Measurements from ENCODE around the gene PPP1R1B. TPM values are rescaled to one million over a fixed set of nuclear protein-coding genes. Genes with fewer than 3 reads are reported as not detected.

PPP1R1B gene
- total RNA-seq, 2 experiments from 2014 or later: not detected

DNA sequence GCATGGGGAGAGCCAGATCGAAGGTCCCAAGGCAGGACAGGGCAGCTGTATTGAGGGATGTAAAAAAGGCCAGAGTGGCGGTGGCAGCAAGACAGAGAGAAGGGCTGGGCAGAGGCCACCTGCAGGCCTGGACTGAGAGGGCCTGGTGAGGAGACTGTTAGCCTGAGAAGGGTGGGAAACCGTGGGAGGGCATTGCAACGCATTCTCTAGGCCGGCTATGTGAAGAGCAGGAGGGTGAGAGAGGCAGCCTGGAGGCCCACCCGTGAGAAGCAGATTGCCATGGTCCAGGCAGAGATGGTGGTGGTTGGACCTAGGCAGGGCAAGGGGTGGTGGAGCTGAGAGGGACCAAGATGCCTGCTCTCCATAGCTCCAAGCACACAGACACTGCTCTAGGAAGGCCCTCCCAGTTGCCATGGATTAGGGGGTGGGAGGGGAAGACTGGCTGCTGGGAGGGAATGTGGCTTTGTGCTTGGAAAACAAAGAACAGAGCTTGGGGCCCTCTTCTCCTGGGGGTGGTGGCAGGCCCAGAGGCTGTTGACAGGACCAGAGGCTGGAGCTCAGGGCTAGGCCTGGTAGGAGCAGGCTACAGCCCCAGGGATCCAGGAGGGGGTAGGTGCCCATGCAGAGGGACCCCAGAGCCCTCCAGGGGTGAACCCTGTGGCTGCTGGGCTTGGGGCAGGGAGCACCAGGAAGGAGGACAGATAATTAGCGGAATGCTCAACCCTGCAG is 26.0 kb downstream of the PPP1R1B start:
- DNase-seq: no peak
- no peak overlapping the region for H3K4me3 Mint-ChIP-seq
- peaks cover 3% of the 10 kb centered on the region for H3K36me3 Mint-ChIP-seq
- no peaks in the 10 kb centered on the region for H3K27me3 Mint-ChIP-seq
- peaks cover 8% of the 10 kb centered on the region for H3K4me1 Mint-ChIP-seq (ENCODE audit: low read depth)
- intact Hi-C loops (cut with micrococcal nuclease): no loop called here
- CTCF ChIA-PET: interaction anchor here (0.9 to 7.4 kb wide), 13 partner anchors 10 to 375 kb away, joined by 3 to 117 read pairs (median 10); partner anchors contain the start of genes MIEN1, STARD3 and TCAP
- no peak overlapping the region for H3K27ac Mint-ChIP-seq
- H3K9me3 Mint-ChIP-seq: no peaks in the 10 kb centered on the region
- POLR2A ChIA-PET: no interaction called here

DNA sequence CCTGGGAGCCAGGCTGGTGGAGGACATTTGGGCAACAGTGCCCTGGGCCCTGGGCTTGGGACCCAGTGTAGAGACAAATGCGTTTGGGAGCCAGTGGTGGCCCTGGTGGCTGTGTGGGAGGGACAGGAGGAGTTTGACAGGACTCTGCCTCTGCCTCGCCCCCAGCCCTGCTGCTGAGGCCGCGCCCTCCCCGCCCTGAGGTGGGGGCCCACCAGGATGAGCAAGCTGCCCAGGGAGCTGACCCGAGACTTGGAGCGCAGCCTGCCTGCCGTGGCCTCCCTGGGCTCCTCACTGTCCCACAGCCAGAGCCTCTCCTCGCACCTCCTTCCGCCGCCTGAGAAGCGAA is 26.5 kb downstream of the PPP1R1B start:
- H3K27ac Mint-ChIP-seq: no peak overlapping the region
- peaks cover 3% of the 10 kb centered on the region for H3K36me3 Mint-ChIP-seq
- ChIA-PET POLR2A (interaction anchor here (0.6 to 1.1 kb wide), 2 partner anchors 15 to 49 kb away, joined by 3 read pairs; partner anchors contain the start of gene PNMT), CTCF (interaction anchor here (0.7 to 7.4 kb wide), 40 partner anchors 9 to 423 kb away, joined by 3 to 117 read pairs (median 5); partner anchors contain the start of genes ERBB2, IKZF3, MIEN1 and PGAP3)
- H3K9me3 Mint-ChIP-seq: no peaks in the 10 kb centered on the region
- no peak for DNase-seq
- no peaks in the 10 kb centered on the region for H3K27me3 Mint-ChIP-seq
- peaks cover 8% of the 10 kb centered on the region for H3K4me1 Mint-ChIP-seq (ENCODE audit: low read depth)
- no peak overlapping the region for H3K4me3 Mint-ChIP-seq
- intact Hi-C loops (cut with micrococcal nuclease): no loop called here

DNA sequence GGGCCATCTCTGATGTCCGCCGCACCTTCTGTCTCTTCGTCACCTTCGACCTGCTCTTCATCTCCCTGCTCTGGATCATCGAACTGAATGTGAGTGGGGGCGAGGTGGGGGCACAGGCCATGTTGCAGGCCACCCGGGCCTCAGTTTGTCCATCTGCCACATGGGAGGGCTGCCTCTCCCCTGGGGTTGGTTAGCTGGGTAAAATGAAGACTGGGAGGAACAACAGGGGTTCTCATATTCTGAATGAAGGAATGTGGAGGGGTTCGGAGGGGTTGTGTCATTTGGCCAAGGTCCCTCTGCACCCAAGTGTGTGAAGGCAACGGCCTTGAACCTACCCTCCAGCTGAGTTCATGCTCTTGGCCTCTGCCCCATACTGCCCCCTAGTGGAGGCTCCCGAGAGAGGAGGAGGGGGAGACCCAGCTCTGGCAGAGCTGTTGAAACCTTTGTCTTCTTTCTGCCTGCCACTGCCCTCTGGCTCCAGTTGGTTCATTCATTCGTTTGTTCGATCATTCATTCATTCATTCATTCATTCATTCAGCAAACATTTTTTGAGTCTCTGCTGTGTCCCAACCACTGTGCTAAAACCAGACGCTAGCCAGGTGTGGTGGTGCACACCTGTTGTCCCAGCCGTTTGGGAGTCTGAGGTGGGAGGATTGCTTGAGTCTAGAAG is 27.0 kb downstream of the PPP1R1B start:
- ChIA-PET CTCF (interaction anchor here (0.6 to 7.4 kb wide), 46 partner anchors 9 to 638 kb away, joined by 3 to 117 read pairs (median 5); partner anchors contain the start of genes ERBB2, IKZF3, MIEN1 and PGAP3), POLR2A (interaction anchor here (0.6 to 1.1 kb wide), 3 partner anchors 15 to 49 kb away, joined by 3 to 5 read pairs (median 3); partner anchors contain the start of genes PGAP3 and PNMT)
- DNase-seq: peak; percentile 88
- intact Hi-C loops (cut with micrococcal nuclease): no loop called here
- no peak overlapping the region for H3K4me3 Mint-ChIP-seq
- no peak overlapping the region for H3K27ac Mint-ChIP-seq
- H3K36me3 Mint-ChIP-seq: peaks cover 2% of the 10 kb centered on the region
- peaks cover 7% of the 10 kb centered on the region for H3K4me1 Mint-ChIP-seq (ENCODE audit: low read depth)
- H3K27me3 Mint-ChIP-seq: no peaks in the 10 kb centered on the region
- H3K9me3 Mint-ChIP-seq: no peaks in the 10 kb centered on the region

DNA sequence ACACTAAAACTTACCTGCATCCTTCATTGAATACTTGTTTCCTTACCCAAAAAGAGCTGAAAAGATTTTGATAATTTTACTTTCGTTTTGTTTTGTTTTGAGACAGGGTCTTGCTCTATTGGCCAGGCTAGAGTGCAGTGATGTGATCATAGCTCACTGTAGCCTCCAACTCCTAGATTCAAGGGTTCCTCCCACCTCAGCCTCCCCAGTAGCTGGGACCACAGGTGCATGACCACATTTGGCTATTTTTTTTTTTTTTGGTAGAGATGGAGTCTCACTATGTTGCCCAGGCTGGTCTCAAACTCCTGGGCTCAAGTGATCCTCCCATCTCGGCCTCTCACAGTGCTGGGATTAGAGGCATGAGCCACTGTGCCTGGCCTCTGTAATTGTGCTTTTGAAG is 28.4 kb downstream of the PPP1R1B start:
- POLR2A ChIA-PET: interaction anchor here (0.6 kb wide), 2 partner anchors 30 to 271 kb away, joined by 3 read pairs; no protein-coding TSS in a partner anchor
- DNase-seq: no peak
- Mint-ChIP-seq H3K36me3 (peaks cover 2% of the 10 kb centered on the region), H3K27ac (no peak overlapping the region), H3K4me3 (no peak overlapping the region), H3K4me1 (ENCODE audit: low read depth) (peaks cover 5% of the 10 kb centered on the region), H3K9me3 (no peaks in the 10 kb centered on the region), H3K27me3 (no peaks in the 10 kb centered on the region)
- intact Hi-C loops (cut with micrococcal nuclease): no loop called here
- CTCF ChIA-PET: interaction anchor here (0.6 to 7.4 kb wide), 20 partner anchors 10 to 504 kb away, joined by 3 to 117 read pairs (median 8); partner anchors contain the start of genes ERBB2, MIEN1, PNMT and STARD3

DNA sequence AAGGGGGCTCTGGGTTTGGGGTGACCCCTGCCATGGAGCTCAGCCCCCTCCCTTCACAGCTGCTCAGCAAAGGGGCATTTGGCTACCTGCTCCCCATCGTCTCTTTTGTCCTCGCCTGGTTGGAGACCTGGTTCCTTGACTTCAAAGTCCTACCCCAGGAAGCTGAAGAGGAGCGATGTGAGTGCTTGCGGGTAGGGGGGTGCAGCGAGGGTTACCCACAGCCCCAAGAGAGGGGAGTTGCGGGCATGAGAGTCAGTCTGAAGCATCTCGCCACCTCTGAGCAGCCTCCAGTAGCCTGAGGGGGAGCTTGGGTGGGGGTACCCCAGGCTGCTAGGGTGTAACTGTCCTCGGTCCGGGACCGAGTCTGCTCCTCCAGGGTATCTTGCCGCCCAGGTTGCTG is 31.6 kb downstream of the PPP1R1B start:
- ChIA-PET CTCF (interaction anchor here (1.9 kb wide), 1 partner anchor 36 kb away, joined by 5 read pairs; no protein-coding TSS in a partner anchor), POLR2A (no interaction called here)
- no peak for DNase-seq
- H3K36me3 Mint-ChIP-seq: peaks cover 11% of the 10 kb centered on the region
- no peak overlapping the region for H3K4me3 Mint-ChIP-seq
- no peak overlapping the region for H3K27ac Mint-ChIP-seq
- H3K9me3 Mint-ChIP-seq: no peaks in the 10 kb centered on the region
- peaks cover 3% of the 10 kb centered on the region for H3K4me1 Mint-ChIP-seq (ENCODE audit: low read depth)
- intact Hi-C loops (cut with micrococcal nuclease): loop anchor here (2.0 kb wide), 1 partner anchor 20 kb away; no protein-coding TSS in a partner anchor
- H3K27me3 Mint-ChIP-seq: no peaks in the 10 kb centered on the region

DNA sequence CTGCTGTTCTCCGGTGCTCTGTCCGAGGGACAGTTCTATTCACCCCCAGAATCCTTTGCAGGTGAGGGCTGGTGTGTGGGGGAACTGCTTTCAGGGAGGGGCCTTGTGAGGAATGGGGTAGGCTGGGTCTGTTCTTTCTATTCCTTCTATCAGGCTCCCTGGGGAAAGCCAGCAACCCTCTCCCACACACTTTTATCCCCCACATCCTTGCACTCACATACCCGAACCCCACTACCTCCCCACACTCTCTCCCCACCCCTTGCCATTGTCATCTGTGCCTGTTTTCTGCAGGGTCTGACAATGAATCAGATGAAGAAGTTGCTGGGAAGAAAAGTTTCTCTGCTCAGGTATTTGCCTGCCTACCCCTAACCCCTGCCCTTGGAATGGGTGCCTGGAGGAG is 32.0 kb downstream of the PPP1R1B start:
- Mint-ChIP-seq H3K4me3 (no peak overlapping the region), H3K9me3 (no peaks in the 10 kb centered on the region), H3K36me3 (peaks cover 11% of the 10 kb centered on the region), H3K4me1 (ENCODE audit: low read depth) (peaks cover under 1% of the 10 kb centered on the region), H3K27ac (no peak overlapping the region), H3K27me3 (no peaks in the 10 kb centered on the region)
- no peak for DNase-seq
- intact Hi-C loops (cut with micrococcal nuclease): loop anchor here (2.0 kb wide), 1 partner anchor 20 kb away; no protein-coding TSS in a partner anchor
- CTCF ChIA-PET: no interaction called here
- POLR2A ChIA-PET: no interaction called here

DNA sequence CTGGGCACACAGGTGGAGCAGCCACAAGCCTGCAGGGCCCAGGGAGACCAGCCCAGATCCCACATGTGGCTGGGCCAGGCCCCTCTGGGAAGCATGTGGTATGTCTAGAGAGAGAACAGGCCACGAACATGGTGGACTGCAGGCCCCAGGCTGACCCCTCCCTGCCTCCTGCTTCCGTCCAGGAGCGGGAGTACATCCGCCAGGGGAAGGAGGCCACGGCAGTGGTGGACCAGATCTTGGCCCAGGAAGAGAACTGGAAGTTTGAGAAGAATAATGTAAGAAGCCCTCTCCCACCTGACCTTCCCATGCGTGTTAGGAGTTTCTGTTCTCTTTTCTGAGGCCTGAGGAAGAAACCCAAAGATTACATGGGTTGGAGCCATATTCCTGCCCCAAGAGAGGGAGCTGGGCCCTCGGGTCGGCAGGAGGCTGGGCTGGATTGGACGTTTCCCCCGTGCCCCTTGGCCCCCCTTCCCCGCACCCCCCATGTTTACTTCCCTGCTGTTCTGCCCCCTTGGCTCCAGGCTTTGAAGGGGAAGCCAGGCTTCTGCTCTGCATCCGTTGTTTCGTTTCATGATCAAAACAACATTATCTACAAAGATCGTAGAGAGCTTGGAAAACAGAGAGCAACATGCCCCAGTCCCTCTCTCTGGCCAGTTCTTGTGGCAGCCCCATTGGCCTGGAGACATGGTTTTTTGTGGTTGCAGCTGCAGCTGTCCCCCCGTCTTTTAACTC is 32.7 kb downstream of the PPP1R1B start:
- Mint-ChIP-seq H3K9me3 (no peaks in the 10 kb centered on the region), H3K36me3 (peaks cover 11% of the 10 kb centered on the region), H3K4me1 (ENCODE audit: low read depth) (no peaks in the 10 kb centered on the region), H3K27ac (no peak overlapping the region), H3K27me3 (no peaks in the 10 kb centered on the region), H3K4me3 (no peak overlapping the region)
- intact Hi-C loops (cut with micrococcal nuclease): loop anchor here (2.0 kb wide), 1 partner anchor 19 kb away; no protein-coding TSS in a partner anchor
- CTCF ChIA-PET: interaction anchor here (1.6 kb wide), 1 partner anchor 38 kb away, joined by 5 read pairs; no protein-coding TSS in a partner anchor
- POLR2A ChIA-PET: no interaction called here
- DNase-seq: no peak

DNA sequence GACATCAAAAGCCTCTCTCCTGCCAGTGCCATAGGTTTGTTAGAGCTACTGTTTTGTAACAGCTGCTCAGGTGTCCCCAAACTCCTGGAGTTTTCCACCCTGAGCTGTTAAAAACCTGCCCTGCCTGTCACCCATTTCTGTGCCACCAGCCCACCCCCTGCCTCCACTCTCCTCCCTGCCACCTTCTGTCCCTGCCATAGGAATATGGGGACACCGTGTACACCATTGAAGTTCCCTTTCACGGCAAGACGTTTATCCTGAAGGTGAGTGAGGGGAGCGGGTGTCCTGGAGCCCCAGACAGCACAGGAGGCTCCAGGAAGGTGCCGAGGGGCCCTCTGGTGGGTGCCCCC is 33.2 kb downstream of the PPP1R1B start:
- CTCF ChIA-PET: interaction anchor here (1.6 kb wide), 1 partner anchor 38 kb away, joined by 5 read pairs; no protein-coding TSS in a partner anchor
- intact Hi-C loops (cut with micrococcal nuclease): no loop called here
- no peaks in the 10 kb centered on the region for H3K4me1 Mint-ChIP-seq (ENCODE audit: low read depth)
- no peaks in the 10 kb centered on the region for H3K27me3 Mint-ChIP-seq
- POLR2A ChIA-PET: no interaction called here
- H3K36me3 Mint-ChIP-seq: peaks cover 10% of the 10 kb centered on the region
- no peak overlapping the region for H3K4me3 Mint-ChIP-seq
- no peaks in the 10 kb centered on the region for H3K9me3 Mint-ChIP-seq
- DNase-seq: no peak
- no peak overlapping the region for H3K27ac Mint-ChIP-seq

DNA sequence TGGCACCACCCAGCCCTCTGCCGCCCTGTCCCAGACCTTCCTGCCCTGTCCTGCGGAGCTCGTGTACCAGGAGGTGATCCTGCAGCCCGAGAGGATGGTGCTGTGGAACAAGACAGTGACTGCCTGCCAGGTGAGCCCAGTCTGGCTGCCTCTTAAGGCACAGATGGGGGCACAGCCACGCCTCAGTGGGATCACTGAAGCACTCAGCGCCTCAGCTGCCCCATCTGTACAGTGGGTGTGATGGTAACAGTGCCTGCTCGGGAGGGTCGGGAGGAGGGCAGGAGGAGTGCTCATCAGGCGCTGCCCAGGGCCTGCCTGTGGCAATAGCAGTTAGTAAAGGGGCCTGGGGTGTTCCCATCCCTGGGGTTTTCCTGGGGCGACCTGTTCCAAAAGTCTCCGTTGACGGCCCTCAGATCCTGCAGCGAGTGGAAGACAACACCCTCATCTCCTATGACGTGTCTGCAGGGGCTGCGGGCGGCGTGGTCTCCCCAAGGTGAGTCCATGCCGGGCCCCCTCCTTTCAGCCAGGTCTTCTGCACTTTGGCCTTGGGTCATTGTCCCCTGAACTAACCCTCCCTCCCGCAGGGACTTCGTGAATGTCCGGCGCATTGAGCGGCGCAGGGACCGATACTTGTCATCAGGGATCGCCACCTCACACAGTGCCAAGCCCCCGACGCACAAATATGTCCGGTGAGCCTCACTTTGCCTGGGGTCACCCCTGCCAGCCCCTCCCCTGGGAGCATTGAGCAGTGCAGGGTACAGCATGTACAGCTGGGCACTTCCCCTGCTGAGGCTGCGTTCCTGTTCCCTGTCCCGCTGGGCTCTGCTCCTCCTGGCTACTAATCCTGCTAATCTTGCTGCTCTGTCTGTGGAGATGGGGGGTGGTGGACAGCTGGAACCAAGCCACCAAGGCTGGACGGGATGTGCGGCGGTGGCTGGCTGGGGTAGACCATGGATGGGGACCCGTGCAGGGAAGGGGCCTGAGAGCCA is 33.9 kb downstream of the PPP1R1B start:
- intact Hi-C loops (cut with micrococcal nuclease): no loop called here
- Mint-ChIP-seq H3K36me3 (peaks cover 9% of the 10 kb centered on the region), H3K4me3 (no peak overlapping the region), H3K9me3 (no peaks in the 10 kb centered on the region), H3K27ac (no peak overlapping the region), H3K27me3 (peaks cover 1% of the 10 kb centered on the region), H3K4me1 (ENCODE audit: low read depth) (no peaks in the 10 kb centered on the region)
- DNase-seq: no peak
- POLR2A ChIA-PET: no interaction called here
- CTCF ChIA-PET: interaction anchor here (1.6 to 3.1 kb wide), 2 partner anchors 7 to 39 kb away, joined by 5 to 12 read pairs; no protein-coding TSS in a partner anchor

DNA sequence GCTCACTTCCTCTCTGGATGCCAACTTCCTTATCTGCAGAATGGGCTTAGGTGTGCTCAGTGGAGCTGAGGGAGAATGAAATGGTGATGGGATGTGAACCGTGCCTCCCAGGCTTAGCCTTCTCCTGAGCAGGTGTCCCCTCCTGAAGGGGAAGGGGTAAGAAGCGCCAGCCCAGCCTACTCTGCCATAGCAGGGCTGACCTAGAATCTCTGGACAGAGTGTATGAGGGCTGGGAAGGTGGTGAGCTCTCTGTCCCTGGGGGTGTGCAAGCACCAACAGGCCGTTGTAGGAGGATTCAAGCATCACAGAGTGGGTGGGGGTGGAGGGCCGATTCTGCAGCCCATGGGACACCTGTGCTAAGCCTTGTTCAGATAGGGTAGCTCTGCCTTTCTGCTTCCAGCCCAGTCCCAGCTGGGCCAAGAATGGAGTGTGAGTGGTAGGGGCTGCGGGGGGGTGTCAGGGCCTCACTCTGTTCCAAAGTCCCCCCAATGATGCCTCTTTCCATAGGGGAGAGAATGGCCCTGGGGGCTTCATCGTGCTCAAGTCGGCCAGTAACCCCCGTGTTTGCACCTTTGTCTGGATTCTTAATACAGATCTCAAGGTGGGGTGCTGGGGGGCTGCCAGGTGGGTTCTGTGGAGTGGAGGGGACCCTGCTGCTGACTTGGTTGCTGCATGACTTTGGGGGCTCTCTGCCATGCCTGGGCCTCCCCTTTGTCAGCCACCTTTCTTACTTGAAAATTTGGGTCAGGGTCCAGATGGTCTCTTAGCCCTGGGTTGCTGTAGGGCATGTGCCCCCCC is 35.2 kb downstream of the PPP1R1B start:
- no peaks in the 10 kb centered on the region for H3K4me1 Mint-ChIP-seq (ENCODE audit: low read depth)
- H3K9me3 Mint-ChIP-seq: no peaks in the 10 kb centered on the region
- ChIA-PET CTCF (interaction anchor here (3.1 kb wide), 1 partner anchor 9 kb away, joined by 12 read pairs; no protein-coding TSS in a partner anchor), POLR2A (no interaction called here)
- peaks cover 12% of the 10 kb centered on the region for H3K27me3 Mint-ChIP-seq
- intact Hi-C loops (cut with micrococcal nuclease): no loop called here
- no peak overlapping the region for H3K27ac Mint-ChIP-seq
- no peak overlapping the region for H3K4me3 Mint-ChIP-seq
- H3K36me3 Mint-ChIP-seq: peaks cover 9% of the 10 kb centered on the region
- no peak for DNase-seq

Data from activated CD4-positive, alpha-beta memory T cell treated with anti-CD3 and anti-CD28 coated beads for 36 hours (primary cell).